Kidney (tissue), 14 donors: ENCODE measurements around the gene MFAP4. TPM values are rescaled to one million over a fixed set of nuclear protein-coding genes. Genes with fewer than 3 reads are reported as not detected.

Source experiments
- DNase-seq, 5 donors: peaks; one replicate each; pipeline ENCODE4 v3.0.0-alpha.2; 2013 to 2020
- FAIRE-seq: peaks from 2 replicates; lab custom pipeline; 2012; peaks lifted over from hg19 to GRCh38; lab: Jason Lieb, UNC
- H3K27ac ChIP-seq, 2 donors: one replicate each; pipeline ENCODE4 v1.7.0; 2013; ENCODE audit warnings: low read depth in 2 of 2, low read length in 2 of 2, inconsistent platforms in 1 of 2
- H3K27me3 ChIP-seq: one replicate; pipeline ENCODE4 v1.7.1; 2013; ENCODE audit warnings: low read length, inconsistent platforms; ENCODE audit not compliant: control insufficient read depth, insufficient read depth
- H3K36me3 ChIP-seq, 3 donors: one replicate each; pipeline versions ENCODE4 v1.7.0 to v1.7.1; 2013; ENCODE audit warnings: low read length in 3 of 3, control low read depth in 1 of 3, inconsistent platforms in 1 of 3; ENCODE audit not compliant: insufficient read depth in 3 of 3, control insufficient read depth in 2 of 3
- H3K4me1 ChIP-seq, 3 donors: one replicate each; pipeline versions ENCODE4 v1.7.0 to v1.7.1; 2013; ENCODE audit warnings: low read length in 3 of 3, inconsistent platforms in 1 of 3, low read depth in 1 of 3; ENCODE audit not compliant: control insufficient read depth in 2 of 3, insufficient read depth in 2 of 3
- H3K4me3 ChIP-seq, 3 donors: one replicate each; pipeline versions ENCODE4 v1.7.0 to v1.8.1; 2013; ENCODE audit warnings: low read length in 3 of 3, control low read depth in 1 of 3, inconsistent platforms in 1 of 3
- H3K9ac ChIP-seq, 3 donors: one replicate each; pipeline versions ENCODE4 v1.7.0 to v1.7.1; 2013; ENCODE audit warnings: low read length in 3 of 3, control low read depth in 1 of 3, inconsistent platforms in 1 of 3
- H3K9me3 ChIP-seq, 3 donors: one replicate each; pipeline versions ENCODE4 v1.7.0 to v1.7.1; 2013; ENCODE audit warnings: low read length in 3 of 3, control low read depth in 1 of 3, inconsistent platforms in 1 of 3; ENCODE audit not compliant: control insufficient read depth in 2 of 3, insufficient read depth in 1 of 3
- intact Hi-C: fragments of 100-400 bp; cut with DNase I; formaldehyde crosslinking; loops from one replicate; pipeline ENCODE4 v1.11.1; 2022
- polyA plus RNA-seq: library from polyadenylated mRNA; stranded (reverse); fragments of 350-450 nt; fragmentation: Illumina TruSeq; extraction: RNeasy Lipid Tissue Mini Kit (QIAGEN cat#74804); gene quantifications from one replicate; pipeline ENCODE4 v1.2.3, GENCODE V29; 2014; ENCODE audit warnings: low read depth, low replicate concordance; ENCODE audit not compliant: insufficient read depth
- total RNA-seq: library from RNA; stranded (reverse); fragmentation: NEBNext Ultra II Directional; extraction: Animal tissue kit (Norgen Biotek cat#: 25700); gene quantifications from one replicate; pipeline ENCODE4 v1.2.1, GENCODE V29; 2021
- TF ChIP-seq, protein P1 (sequence below): IDR thresholded peaks from 3 replicates; pipeline ENCODE4 v1.5.1; 2012; ENCODE audit warnings: mild to moderate bottlenecking, moderate library complexity, borderline replicate concordance; ENCODE audit not compliant: insufficient read depth; ENCODE audit errors: extremely low read depth
- donor health status: control.
- donor health status: control.
- donor health status: control.
- donor health status: control.
- donor health status: control.
- donor health status: DM: yes; HTN: yes; CAD: no.
- donor health status: Normal renal cell carcinoma (clear cell type).

The MFAP4 gene
- total and polyA plus RNA-seq, 2 donors from 2014 or later, result 27.6 to 51.1 TPM

DNA sequence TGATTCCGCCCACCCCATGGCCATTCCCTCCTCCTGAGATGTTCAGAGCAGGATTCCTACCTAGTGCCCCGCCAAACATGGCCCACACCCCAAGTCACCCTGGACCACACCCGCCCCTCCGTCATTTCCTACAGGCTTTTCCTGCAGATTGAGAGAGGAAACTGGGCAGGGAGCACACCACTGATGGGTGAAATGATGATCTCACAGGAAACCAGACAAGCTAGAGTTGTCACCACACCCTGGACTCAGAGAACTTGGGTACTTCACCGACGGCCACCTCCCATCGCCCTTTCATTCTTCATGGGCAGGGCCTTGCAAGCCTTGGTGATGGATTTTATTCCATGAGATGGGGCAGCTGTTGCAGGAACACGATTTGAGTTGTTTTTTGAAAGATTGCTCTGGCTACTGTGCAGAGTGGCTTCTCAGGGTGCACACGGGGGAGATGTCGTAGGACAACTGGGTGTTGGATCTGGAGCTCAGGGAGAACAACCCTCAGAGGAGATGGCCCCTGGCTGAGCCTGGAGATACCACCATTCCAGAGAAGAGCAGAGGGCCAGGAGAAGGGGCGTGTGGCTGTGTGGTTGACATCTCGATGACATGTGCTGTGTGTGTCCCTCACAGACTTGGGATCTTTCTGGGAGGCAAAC is 17.0 kb downstream of the MFAP4 start:
- H3K9me3 ChIP-seq, result no peaks in the 10 kb centered on the region
- FAIRE-seq, result no peak
- H3K27ac ChIP-seq, result peak overlapping the region in 1 of 2 donors; percentile 59
- intact Hi-C loops, result loop anchor here (10.0 kb wide), 1 partner anchor 75 kb away; no protein-coding TSS in a partner anchor
- H3K36me3 ChIP-seq, result no peaks in the 10 kb centered on the region
- peak in 2 of 5 donors; percentile 8 to 30 for DNase-seq
- H3K27me3 ChIP-seq, result no peaks in the 10 kb centered on the region
- H3K9ac ChIP-seq, result no peak overlapping the region
- no peak overlapping the region for H3K4me3 ChIP-seq
- H3K4me1 ChIP-seq, result peaks cover 0 to 10% (median 0%) of the 10 kb centered on the region in 3 donors
- TF ChIP-seq, protein P1, sequence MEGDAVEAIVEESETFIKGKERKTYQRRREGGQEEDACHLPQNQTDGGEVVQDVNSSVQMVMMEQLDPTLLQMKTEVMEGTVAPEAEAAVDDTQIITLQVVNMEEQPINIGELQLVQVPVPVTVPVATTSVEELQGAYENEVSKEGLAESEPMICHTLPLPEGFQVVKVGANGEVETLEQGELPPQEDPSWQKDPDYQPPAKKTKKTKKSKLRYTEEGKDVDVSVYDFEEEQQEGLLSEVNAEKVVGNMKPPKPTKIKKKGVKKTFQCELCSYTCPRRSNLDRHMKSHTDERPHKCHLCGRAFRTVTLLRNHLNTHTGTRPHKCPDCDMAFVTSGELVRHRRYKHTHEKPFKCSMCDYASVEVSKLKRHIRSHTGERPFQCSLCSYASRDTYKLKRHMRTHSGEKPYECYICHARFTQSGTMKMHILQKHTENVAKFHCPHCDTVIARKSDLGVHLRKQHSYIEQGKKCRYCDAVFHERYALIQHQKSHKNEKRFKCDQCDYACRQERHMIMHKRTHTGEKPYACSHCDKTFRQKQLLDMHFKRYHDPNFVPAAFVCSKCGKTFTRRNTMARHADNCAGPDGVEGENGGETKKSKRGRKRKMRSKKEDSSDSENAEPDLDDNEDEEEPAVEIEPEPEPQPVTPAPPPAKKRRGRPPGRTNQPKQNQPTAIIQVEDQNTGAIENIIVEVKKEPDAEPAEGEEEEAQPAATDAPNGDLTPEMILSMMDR, result no peak

DNA sequence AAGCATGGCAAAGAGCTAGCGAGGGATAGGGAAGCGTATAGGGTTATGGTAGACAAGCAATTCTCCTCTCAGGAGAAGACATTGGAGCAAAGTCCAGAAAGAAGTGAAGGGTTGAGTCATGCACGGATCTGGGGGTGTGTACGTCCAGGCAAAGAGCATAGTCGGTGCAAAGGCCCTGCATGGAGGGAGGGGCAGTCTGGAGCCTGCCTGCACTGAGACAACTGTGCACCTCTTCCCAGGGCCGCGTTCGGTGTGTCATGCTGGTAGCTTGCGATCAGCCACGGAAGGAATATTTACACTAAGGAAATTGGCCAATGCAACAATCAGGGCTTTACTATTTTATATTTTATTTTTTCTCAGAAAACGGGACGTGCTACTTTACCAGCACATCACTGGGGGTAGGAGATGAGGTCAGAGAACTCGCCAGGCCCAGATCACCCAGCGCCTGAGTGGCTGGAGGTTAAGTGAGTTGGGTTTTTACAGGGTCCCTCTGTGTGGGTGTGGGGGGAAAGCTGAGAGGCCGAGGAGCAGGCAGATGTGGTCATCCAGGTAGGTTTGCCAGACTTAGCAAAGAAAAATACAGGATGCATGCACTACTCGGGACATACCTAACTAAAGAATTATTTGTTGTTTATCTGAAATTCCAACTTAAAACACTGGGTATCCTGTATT is 17.7 kb downstream of the MFAP4 start:
- H3K36me3 ChIP-seq, result no peaks in the 10 kb centered on the region
- FAIRE-seq (no peak), DNase-seq (peak in 1 of 5 donors; percentile 4)
- no peak overlapping the region for H3K27ac ChIP-seq
- H3K9ac ChIP-seq, result no peak overlapping the region
- TF ChIP-seq, protein P1, result no peak
- peaks cover 0 to 10% (median 0%) of the 10 kb centered on the region in 3 donors for H3K4me1 ChIP-seq
- no peaks in the 10 kb centered on the region for H3K27me3 ChIP-seq
- intact Hi-C loops, result loop anchor here (10.0 kb wide), 1 partner anchor 76 kb away; no protein-coding TSS in a partner anchor
- H3K4me3 ChIP-seq, result no peak overlapping the region
- no peaks in the 10 kb centered on the region for H3K9me3 ChIP-seq

DNA sequence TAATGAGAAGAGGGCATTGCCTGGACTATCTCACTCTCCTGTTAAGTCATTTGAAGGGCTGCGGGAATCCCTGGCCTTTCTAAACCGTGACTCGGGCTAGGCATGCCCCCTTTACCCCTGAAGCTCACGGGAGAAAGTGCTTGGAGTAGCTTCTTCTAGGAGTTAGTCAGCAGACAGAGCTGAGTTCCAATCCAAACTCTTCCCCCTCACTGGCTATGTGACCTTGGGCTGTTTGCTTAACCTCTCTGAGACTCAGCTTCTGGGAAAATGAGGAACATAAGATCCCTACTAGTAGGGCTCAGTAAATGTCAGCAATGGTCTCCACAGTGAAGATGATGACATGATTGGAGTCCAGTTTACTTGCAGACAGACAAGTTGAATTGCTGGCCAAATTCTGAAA is 18.8 kb downstream of the MFAP4 start:
- no peak overlapping the region for H3K4me3 ChIP-seq
- FAIRE-seq, result no peak
- H3K9me3 ChIP-seq, result no peaks in the 10 kb centered on the region
- no peaks in the 10 kb centered on the region for H3K27me3 ChIP-seq
- H3K36me3 ChIP-seq, result no peaks in the 10 kb centered on the region
- no peak for DNase-seq
- peaks cover 0 to 10% (median 0%) of the 10 kb centered on the region in 3 donors for H3K4me1 ChIP-seq
- intact Hi-C loops, result loop anchor here (10.0 kb wide), 1 partner anchor 77 kb away; no protein-coding TSS in a partner anchor
- no peak overlapping the region for H3K27ac ChIP-seq
- TF ChIP-seq, protein P1, result no peak
- no peak overlapping the region for H3K9ac ChIP-seq
